Lung (tissue), 12 donors: ENCODE results near the gene PIAS4. TPM values are rescaled to one million over a fixed set of nuclear protein-coding genes. Genes with fewer than 3 reads are reported as not detected.

ENCODE experiments used
- ATAC-seq: fragments of 200-7000 bp; cut with Tn5 transposase; one replicate; pipeline ENCODE4 v1.9.1; 2020; ENCODE audit warnings: moderate number of reproducible peaks; ENCODE audit not compliant: insufficient read depth, low FRiP score
- DNase-seq, 3 donors: peaks; one replicate each; pipeline ENCODE4 v3.0.0-alpha.2; 2013 to 2017
- H3K27ac ChIP-seq, 2 donors: one replicate each; pipeline ENCODE4 v1.5.1; 2013; ENCODE audit warnings: mild to moderate bottlenecking in 2 of 2, moderate library complexity in 2 of 2, control low read depth in 1 of 2, inconsistent platforms in 1 of 2, low read depth in 1 of 2, low read length in 1 of 2
- H3K27me3 ChIP-seq, 3 donors: one replicate each; pipeline ENCODE4 v1.5.1; 2013; ENCODE audit warnings: low read length in 2 of 3; ENCODE audit not compliant: control insufficient read depth in 3 of 3, insufficient read depth in 3 of 3
- H3K36me3 ChIP-seq, 4 donors: one replicate each; pipeline ENCODE4 v1.5.1; 2013; ENCODE audit warnings: low read length in 4 of 4, mild to moderate bottlenecking in 1 of 4, moderate library complexity in 1 of 4; ENCODE audit not compliant: control insufficient read depth in 4 of 4, insufficient read depth in 4 of 4
- H3K4me1 ChIP-seq, 5 donors: one replicate each; pipeline ENCODE4 v1.5.1; 2013; ENCODE audit warnings: low read length in 5 of 5, mild to moderate bottlenecking in 2 of 5, moderate library complexity in 1 of 5; ENCODE audit not compliant: control insufficient read depth in 5 of 5, insufficient read depth in 5 of 5
- H3K4me3 ChIP-seq: one replicate; pipeline ENCODE4 v1.5.1; 2013; ENCODE audit warnings: mild to moderate bottlenecking, control low read depth, moderate library complexity
- H3K9ac ChIP-seq, 2 donors: one replicate each; pipeline ENCODE4 v1.5.1; 2013; ENCODE audit warnings: low read length in 2 of 2, control low read depth in 1 of 2; ENCODE audit not compliant: insufficient read depth in 1 of 2
- H3K9me3 ChIP-seq, 4 donors: one replicate each; pipeline ENCODE4 v1.5.1; 2013; ENCODE audit warnings: low read length in 3 of 4, mild to moderate bottlenecking in 1 of 4, moderate library complexity in 1 of 4; ENCODE audit not compliant: control insufficient read depth in 4 of 4, insufficient read depth in 3 of 4
- WGBS, 2 donors: extraction: QIAGEN DNeasy Blood & Tissue Kit; methylation state at CpG; one replicate each; pipeline ENCODE4 v1.1.7; 2013; 5-methylcytosine and 5-hydroxymethylcytosine counted together
- polyA plus RNA-seq, 2 donors: library from polyadenylated mRNA; stranded (reverse); fragments of 200-250 nt; gene quantifications; one replicate each; pipeline ENCODE4 v1.2.1, GENCODE V29; 2013
- total RNA-seq, 2 donors: library from RNA; depleted of rRNA in 1 of 2; stranded (reverse); fragments of >200 nt in 1 of 2; gene quantifications; one replicate each; pipeline ENCODE4 v1.2.1, GENCODE V29; 2014 to 2021
- TF ChIP-seq, protein P1 (sequence below): IDR thresholded peaks from 2 replicates; pipeline ENCODE4 v1.5.1; 2012; ENCODE audit warnings: mild to moderate bottlenecking; ENCODE audit errors: control extremely low read depth, extremely low read depth
- donor health status: control.
- donor health status: control.
- donor health status: Bipolar disorder and iron deficiency.
- donor health status: healthy.
- donor health status: DM: yes; HTN: yes; CAD: no.

The PIAS4 gene
- total and polyA plus RNA-seq, 4 donors: 9.9 to 46.2 (median 21.6) TPM

DNA sequence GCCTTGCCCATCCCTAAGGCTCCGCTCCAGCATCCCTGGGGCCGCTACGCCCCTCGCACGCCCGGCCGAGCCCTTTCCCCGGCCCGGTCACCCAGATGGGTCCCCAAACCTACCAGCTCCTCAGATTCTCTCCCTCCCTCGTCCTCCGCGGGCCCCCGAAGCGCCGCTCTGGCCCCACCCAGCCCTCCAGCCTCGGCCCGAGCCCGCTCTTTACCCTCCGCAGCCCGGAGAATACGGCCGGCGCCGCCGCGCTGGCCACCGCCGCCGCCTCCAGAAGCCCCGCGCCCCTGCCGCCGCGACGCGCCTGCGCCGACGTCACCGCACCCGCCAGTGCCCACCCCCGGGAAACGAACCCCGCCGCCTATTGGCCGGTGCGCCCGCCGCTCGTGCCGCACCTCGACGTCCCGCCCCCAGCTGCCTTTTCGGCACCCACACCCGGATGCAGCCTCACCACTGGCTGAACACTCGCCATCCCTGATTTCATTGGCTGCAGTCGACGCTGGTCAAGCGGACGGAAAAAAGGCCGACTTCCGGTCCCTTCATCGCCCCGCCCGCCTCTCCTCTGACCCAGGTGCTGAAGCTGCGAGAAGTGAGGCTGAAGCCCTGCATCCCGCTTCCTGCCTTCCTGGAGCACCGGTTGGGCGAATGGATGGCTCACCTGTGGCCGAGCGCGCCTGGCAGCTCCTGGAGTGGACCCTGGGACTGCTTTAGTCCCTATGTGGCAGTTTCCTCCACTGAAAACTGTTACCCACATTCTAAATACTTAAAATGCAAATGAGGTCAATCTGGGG is 36.5 kb upstream of the PIAS4 start, which contains the start of gene DAPK3:
TSS of gene DAPK3 (minus strand) at position 292 of the 791 bp plus-strand sequence. CDS start 1,364 bp downstream, outside the sequence.
- peak within 1 kb of the TSS; percentile 92 to 99 for H3K27ac ChIP-seq
- H3K4me3 ChIP-seq: peak within 1 kb of the TSS; percentile 95
- peak within 1 kb of the TSS; percentile 66 to 77 for H3K9ac ChIP-seq
- peak; percentile 98 to 99 (median 99) for DNase-seq
- no peaks in the 10 kb centered on the region for H3K27me3 ChIP-seq
- peaks cover 7 to 25% (median 10%) of the 10 kb centered on the region in 4 donors for H3K36me3 ChIP-seq
- peak; percentile 92 for ATAC-seq
- TF ChIP-seq, protein P1, sequence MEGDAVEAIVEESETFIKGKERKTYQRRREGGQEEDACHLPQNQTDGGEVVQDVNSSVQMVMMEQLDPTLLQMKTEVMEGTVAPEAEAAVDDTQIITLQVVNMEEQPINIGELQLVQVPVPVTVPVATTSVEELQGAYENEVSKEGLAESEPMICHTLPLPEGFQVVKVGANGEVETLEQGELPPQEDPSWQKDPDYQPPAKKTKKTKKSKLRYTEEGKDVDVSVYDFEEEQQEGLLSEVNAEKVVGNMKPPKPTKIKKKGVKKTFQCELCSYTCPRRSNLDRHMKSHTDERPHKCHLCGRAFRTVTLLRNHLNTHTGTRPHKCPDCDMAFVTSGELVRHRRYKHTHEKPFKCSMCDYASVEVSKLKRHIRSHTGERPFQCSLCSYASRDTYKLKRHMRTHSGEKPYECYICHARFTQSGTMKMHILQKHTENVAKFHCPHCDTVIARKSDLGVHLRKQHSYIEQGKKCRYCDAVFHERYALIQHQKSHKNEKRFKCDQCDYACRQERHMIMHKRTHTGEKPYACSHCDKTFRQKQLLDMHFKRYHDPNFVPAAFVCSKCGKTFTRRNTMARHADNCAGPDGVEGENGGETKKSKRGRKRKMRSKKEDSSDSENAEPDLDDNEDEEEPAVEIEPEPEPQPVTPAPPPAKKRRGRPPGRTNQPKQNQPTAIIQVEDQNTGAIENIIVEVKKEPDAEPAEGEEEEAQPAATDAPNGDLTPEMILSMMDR: no peak
- 1% methylated on average over 53 to 73 of the region's 73 CpGs for WGBS, 2 donors
- no peaks in the 10 kb centered on the region for H3K9me3 ChIP-seq
- H3K4me1 ChIP-seq: peaks cover 7 to 27% (median 19%) of the 10 kb centered on the region in 5 donors

DNA sequence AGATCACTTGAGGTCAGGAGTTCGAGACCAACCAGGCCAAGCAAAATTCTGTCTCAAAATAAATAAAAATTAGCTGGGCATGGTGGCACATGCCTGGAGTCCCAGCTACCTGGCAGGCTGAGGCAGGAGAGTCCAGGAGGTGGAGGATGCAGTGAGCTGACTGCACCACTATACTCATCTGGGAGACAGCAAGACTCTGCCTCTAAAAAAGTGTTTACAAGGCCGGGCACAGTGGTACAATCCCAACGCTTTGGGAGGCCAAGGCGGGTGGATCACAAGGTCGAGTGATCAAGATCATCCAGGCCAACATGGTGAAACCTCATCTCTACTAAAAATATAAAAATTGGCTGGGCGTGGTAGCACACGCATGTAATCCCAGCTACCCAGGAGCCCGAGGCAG is 32.4 kb upstream of the PIAS4 start:
- Histone ChIP-seq H3K4me1 (peaks cover 0 to 2% (median 0%) of the 10 kb centered on the region in 5 donors), H3K27me3 (no peaks in the 10 kb centered on the region)

DNA sequence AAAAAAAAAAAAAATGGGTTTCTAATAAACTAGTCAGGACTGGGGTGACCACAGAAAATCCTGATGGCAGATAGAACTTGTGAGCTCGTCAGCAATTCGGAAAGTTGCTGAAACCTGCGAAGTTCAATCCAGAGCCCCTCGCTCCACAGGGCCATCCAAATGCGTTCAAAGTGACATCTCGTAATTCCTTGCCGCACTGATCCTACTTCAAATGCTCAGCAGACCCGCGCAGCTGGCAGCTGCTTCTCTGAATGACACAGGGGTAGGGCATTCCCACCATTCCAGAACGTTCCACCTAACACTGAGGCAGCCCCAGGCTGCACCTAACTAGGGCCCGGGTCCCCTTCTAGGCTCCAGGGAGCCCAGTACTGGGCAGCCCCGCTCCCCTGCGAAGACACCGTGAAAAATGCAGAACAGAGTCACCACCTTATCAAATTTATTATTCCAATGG is 31.9 kb upstream of the PIAS4 start:
- H3K27ac ChIP-seq: no peak overlapping the region
- DNase-seq: no peak

More for the DNA sequence above, 32.4 kb upstream of the PIAS4 start:
- H3K27ac ChIP-seq: no peak overlapping the region
- ATAC-seq (no peak), DNase-seq (no peak)
- peaks cover 15 to 48% (median 36%) of the 10 kb centered on the region in 4 donors for H3K36me3 ChIP-seq
- no peak overlapping the region for H3K9ac ChIP-seq
- H3K9me3 ChIP-seq: no peaks in the 10 kb centered on the region
- TF ChIP-seq, protein P1: no peak
- H3K4me3 ChIP-seq: no peak overlapping the region
- 83 to 87% methylated on average over 8 of the region's 8 CpGs for WGBS, 2 donors

More for the DNA sequence above, 31.9 kb upstream of the PIAS4 start:
- Histone ChIP-seq H3K9me3 (no peaks in the 10 kb centered on the region), H3K4me3 (no peak overlapping the region), H3K4me1 (no peaks in the 10 kb centered on the region), H3K36me3 (peaks cover 17 to 52% (median 40%) of the 10 kb centered on the region in 4 donors), H3K27me3 (no peaks in the 10 kb centered on the region), H3K9ac (no peak overlapping the region)
- WGBS, 2 donors: 90 to 93% methylated on average over 14 of the region's 14 CpGs
- ATAC-seq: no peak
- TF ChIP-seq, protein P1: no peak
